HepG2 (cell line): ENCODE data around the gene SNRPD1.

Experiments used
- CBFB ChIP-seq: sonication (generic); formaldehyde crosslinking; IDR thresholded peaks from 2 replicates; pipeline ENCODE4 v1.4.0; 2020; ENCODE audit warnings: missing genetic modification reagents
- GABPB1 ChIP-seq: IDR thresholded peaks from 2 replicates; pipeline ENCODE4 v1.6.1; 2016; ENCODE audit warnings: mild to moderate bottlenecking, missing genetic modification reagents, moderate library complexity, missing compliant biosample characterization
- HNRNPUL1 ChIP-seq: fragments of 200-400 bp; formaldehyde crosslinking; IDR thresholded peaks from 2 replicates; pipeline ENCODE4 v1.6.1; 2017; ENCODE audit warnings: low read depth, mild to moderate bottlenecking, low read length, moderate library complexity
- SETDB1 ChIP-seq: sonication (generic); formaldehyde crosslinking; IDR thresholded peaks from 2 replicates; pipeline ENCODE4 v1.5.1; 2020; ENCODE audit warnings: missing genetic modification reagents, mild to moderate bottlenecking, borderline replicate concordance
- ZNF709 ChIP-seq: sonication (generic); formaldehyde crosslinking; IDR thresholded peaks from 2 replicates; pipeline ENCODE4 v1.5.0; 2020; ENCODE audit warnings: mild to moderate bottlenecking, missing genetic modification reagents
- TF ChIP-seq, protein P1 (sequence below): sonication (generic); formaldehyde crosslinking; IDR thresholded peaks from 2 replicates; pipeline ENCODE4 v1.4.0; 2020; ENCODE audit warnings: missing genetic modification reagents, borderline replicate concordance

DNA sequence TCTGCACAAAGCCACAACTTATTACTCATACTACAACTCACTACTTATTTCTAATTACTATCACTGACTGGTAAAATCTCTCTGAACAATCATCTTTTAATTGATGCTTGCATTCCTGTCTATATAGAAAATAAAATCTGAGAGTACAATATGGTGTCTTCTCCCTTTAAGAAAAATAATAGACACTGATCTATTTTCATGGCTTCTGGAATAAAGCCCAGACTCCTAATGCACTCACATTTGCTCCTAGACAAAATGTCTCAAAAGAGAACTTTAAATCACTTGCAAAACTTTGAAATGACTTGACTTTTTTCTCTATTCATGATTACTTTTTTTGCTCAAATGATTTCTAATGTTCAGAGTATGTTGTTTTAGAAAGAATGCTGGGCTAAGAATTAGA, 40.3 kb upstream of the SNRPD1 start:
- no peak for TF ChIP-seq ZNF709 (CRISPR knock-in tag)
- TF ChIP-seq HNRNPUL1, result no peak
- no peak for TF ChIP-seq CBFB (CRISPR knock-in tag)
- TF ChIP-seq, protein P1, sequence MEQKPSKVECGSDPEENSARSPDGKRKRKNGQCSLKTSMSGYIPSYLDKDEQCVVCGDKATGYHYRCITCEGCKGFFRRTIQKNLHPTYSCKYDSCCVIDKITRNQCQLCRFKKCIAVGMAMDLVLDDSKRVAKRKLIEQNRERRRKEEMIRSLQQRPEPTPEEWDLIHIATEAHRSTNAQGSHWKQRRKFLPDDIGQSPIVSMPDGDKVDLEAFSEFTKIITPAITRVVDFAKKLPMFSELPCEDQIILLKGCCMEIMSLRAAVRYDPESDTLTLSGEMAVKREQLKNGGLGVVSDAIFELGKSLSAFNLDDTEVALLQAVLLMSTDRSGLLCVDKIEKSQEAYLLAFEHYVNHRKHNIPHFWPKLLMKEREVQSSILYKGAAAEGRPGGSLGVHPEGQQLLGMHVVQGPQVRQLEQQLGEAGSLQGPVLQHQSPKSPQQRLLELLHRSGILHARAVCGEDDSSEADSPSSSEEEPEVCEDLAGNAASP, result no peak
- no peak for TF ChIP-seq GABPB1 (CRISPR knock-in tag)
- TF ChIP-seq SETDB1 (CRISPR knock-in tag), result no peak
